ENCODE measurements around the gene MAP4K3.

MAP4K3 gene

GRCh38 chr2:39437522-39438296, 624 bp upstream of the MAP4K3 start:
- DNase-seq: peak; percentile 84

- no peak for DNase-seq
Measured at GRCh38 chr2:39435741-39436591, 1.1 kb downstream of the MAP4K3 start.

DNA sequence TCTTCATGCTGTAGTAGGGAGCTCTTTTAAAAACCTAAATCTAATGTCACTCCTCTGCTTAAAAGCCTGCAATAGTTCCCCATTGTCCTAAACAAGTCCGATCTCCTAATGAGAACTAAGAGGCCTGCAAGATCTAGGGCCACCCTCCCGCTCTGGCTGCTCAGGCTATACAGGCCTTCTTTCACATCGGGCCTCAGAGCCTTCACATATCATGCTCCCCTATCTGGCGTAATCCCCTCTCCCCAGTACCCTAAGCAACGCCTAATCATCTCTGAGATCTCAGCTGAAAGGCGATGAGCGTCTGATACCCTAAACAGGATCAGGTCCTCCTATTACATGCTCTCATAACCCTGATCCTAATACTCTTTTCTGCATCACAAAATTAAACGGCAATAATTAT, 1.9 kb downstream of the MAP4K3 start:
- no peak for DNase-seq

- no peak for DNase-seq
Measured at GRCh38 chr2:39434233-39434897, 2.7 kb downstream of the MAP4K3 start.

- DNase-seq: no peak
Measured at GRCh38 chr2:39433586-39434195, 3.4 kb downstream of the MAP4K3 start.

DNA sequence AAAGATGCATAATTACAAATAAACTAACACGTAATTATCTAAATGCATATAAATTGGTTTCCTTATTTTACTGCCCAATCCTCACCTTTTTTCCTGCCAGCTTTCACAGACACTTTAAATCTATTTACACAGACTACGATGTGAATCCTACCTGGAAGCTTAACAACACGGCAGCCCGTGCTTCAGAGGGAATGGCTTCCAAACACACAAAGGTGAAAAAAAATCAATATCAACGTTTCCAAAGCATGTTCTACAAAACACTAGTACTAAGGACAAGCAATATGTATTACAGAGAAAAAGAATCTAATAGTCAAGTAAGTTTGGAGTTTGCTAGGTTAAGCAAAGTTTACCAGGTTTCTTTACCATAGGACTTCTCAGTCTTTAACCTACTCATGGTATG, 4.4 kb downstream of the MAP4K3 start:
- DNase-seq: peak; percentile 9

DNA sequence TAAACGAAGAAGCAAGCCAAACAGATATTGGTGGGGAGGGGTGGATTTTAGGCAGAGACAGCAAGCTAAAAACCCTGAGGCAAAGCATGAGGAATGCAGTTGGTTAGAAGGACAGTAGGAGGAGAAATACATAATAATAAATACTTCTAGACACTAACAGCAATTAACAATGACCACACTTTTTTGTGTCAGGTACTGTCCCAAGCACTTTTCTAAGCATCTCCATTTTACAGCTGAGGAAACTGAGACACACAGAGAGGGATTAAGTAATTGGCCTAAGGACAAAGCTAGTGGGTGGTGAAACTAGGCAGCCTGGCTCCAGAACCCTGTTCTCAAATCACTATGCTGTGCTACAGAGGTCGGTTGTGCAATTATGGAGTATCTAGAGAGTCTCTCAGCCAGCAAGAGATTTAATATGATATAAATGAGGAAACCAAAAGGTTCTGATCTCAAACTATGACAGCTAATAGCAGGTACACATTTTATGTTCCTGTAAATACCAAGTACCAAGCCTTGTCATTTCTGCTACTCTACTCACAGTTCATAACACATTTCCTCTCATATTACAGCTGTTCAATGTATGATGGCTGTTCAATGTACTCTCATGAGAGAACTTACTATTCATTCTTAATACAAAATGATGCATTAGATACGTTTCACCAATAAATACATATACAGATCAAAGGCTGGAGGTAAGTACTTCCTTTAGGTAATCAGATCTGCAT, 5.3 kb downstream of the MAP4K3 start:
- DNase-seq: no peak

- DNase-seq: no peak
Measured at GRCh38 chr2:39429746-39430145, 7.3 kb downstream of the MAP4K3 start.

DNA sequence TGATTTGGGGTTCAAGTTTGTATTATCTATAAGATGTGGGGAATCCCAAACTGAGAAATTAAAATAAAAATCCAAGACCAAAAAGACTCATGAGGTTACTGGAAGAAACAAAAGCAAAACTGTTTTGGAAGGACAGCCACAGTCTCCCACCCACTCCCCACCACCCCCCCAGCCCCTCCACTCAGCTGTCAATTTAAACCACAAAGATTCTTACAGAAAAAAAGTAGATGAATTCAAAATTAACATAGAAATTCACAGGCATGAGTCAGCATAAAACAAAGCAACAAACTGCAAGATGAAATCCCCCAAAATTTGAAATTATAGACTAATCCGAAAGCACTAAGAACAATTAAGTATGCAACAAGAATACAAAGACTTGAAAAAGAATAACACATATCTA, 12.1 kb downstream of the MAP4K3 start:
- no peak for DNase-seq

- no peak for DNase-seq
Measured at GRCh38 chr2:39422700-39423099, 14.4 kb downstream of the MAP4K3 start.

GRCh38 chr2:39421354-39421753, 15.7 kb downstream of the MAP4K3 start:
- DNase-seq: no peak

GRCh38 chr2:39419282-39420223, 17.5 kb downstream of the MAP4K3 start:
- no peak for DNase-seq

DNA sequence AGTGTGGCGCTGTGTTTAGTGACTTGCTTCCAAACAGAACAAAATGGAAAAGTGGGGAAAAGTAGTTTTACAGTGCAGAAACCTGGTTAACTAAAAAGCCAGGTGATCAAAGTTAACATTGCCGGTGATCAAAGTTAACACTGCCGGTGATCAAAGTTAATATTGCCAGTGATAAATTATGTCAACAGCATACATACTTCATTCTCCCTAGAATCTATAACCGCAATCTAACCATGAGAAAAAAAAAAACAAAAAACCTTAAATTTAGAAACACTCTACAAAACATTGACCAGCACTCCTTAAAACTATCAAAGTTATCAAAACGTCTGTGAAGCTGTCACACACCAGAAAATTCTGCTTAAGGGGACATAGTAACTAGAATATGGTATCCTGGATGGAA, 18.6 kb downstream of the MAP4K3 start:
- DNase-seq: no peak

- no peak for DNase-seq
Measured at GRCh38 chr2:39416140-39416539, 20.9 kb downstream of the MAP4K3 start.

DNA sequence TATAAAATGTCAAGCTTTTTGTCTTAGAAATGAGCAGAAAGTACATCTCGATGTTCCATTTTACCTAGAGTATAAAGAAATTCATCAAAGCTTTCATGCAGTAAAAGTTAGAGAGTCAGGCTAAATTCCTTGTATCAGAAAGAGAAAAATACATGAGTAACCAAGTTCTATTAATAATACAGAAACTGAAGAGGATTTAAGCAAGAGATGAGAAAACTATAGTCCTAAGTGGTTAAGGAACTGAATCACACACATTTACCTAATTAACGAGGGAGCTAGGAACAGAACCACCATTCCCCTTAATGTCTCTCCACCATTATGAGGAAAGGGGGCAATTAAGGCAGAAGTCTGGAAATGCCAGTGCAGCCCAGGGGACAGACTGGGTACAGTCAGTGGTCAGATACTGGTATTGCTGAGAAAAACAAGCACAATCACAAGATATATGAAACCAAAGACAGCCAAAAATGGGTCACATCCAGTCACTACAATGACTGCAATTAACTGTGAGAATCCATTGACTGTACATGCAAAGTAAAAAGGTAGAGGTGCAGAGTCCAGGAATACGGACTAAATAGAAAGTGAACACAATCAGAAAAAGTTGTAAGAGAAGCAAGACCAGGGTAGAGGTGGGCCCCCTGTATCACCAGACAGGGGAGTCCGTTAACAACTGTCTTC, 23.9 kb downstream of the MAP4K3 start:
- DNase-seq: no peak

GRCh38 chr2:39411181-39411944, 25.7 kb downstream of the MAP4K3 start:
- no peak for DNase-seq

DNA sequence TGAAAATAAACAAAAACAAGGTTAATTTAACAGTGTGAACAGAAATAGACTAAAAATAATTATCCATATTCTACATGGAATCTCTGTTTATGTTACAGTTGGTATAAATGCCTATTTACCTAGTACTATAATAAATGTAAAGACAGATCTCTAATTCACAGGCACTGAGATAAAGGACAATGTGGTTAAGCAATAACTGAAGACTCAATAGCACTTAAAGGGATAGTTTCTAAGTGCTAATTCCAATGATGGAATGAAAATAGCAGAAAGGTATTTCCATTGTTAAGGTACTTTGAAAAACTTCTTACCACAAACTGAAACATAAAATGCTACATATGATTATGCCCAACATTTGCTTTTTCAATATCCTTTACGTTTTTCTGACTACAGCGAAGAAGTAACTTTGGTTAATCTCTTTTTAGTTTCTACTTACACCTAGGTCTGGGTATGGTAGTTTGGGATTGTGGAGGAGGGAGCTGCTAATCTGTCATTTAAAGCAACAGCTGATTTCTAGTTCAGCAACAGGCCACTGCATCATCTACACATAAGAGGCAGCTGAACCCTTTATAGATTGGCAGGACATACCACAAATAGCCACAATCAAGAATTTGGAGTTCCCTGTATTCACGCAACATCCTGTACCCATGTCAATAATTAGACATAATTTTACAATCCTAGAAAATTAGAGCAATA, 27.2 kb downstream of the MAP4K3 start:
- DNase-seq: no peak

DNA sequence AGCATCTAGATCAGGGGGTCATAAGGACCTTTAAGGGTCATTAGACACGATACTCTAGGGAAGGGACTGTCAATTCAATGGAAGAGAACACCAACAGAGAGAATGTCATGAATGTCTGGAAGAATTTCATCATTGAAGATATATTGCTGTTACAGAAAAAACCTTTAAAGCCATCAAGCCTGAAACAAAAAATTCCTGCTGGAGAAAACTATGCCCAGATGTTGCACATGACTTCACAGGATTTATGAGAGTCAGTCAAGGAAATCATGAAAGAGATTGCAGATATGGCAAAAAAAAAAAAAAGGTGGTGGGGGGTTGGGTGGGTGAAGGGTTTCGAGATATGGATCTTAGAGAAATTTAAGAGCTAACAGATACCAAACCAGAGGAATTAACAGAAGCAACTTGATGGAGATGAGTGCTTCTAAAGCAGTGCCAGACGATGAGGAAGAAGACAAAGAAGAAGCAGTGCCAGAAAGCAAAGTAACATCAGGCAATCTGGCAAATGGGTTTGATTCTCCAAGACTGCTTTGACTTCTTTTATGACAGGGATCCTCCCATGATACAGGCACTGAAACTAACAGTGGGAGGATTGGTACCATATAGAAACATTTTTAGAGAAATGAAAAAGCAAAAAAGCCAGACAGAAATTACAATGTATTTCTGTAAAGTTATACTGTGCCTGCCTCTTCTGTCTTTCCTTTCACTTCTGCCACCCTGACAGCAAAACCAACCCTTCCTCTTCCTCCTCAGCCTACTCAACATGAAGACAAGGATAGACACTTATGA, 28.5 kb downstream of the MAP4K3 start:
- DNase-seq: no peak

Data from NCI-H146 (cell line).